ENCODE data around the gene OTUB1. TPM values are rescaled to one million over a fixed set of nuclear protein-coding genes. Genes with fewer than 3 reads are reported as not detected.

Gene OTUB1
- total and polyA plus RNA-seq, 9 of the 15 experiments (the other 6 are each of a cell fraction or from before 2014, with no cell fraction given) = 29.5 to 134 (median 66.1) TPM

GRCh38 chr11:63974259-63975143, 11.7 kb upstream of the OTUB1 start, which contains the start of gene COX8A (continued):
- TF ChIP-seq, protein P1, sequence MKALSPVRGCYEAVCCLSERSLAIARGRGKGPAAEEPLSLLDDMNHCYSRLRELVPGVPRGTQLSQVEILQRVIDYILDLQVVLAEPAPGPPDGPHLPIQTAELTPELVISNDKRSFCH (CRISPR knock-in tag; IDR thresholded peaks at IDR 0.05) = no peak
- TF ChIP-seq, protein P1 (tag; IDR thresholded peaks at IDR 0.05) = peak; percentile 87
- TF ChIP-seq ZNF449 (CRISPR knock-in tag; IDR thresholded peaks at IDR 0.05) (no peak), RBM39 (optimal IDR thresholded peaks at IDR 0.05; ENCODE audit: low read depth, low read length) (no peak), BCOR (IDR thresholded peaks at IDR 0.05) (no peak), DMBX1 (CRISPR knock-in tag; IDR thresholded peaks at IDR 0.05; ENCODE audit: borderline replicate concordance) (peak; percentile 12; the same call in 1 of the 2 replicates), ZNF263 (CRISPR knock-in tag; IDR thresholded peaks at IDR 0.05; ENCODE audit: borderline replicate concordance) (peak; percentile 20; the same call in 1 of the 2 replicates), ZNF197 (CRISPR knock-in tag; IDR thresholded peaks at IDR 0.05; ENCODE audit: low read depth) (no peak), NUFIP1 (IDR thresholded peaks at IDR 0.05; ENCODE audit: partially characterized antibody) (no peak), PRMT5 (CRISPR knock-in tag; IDR thresholded peaks at IDR 0.05) (peak; percentile 84), MAFG (tag; conservative IDR thresholded peaks at IDR 0.05) (no peak), ZNF274 (IDR thresholded peaks at IDR 0.05; ENCODE audit: borderline replicate concordance, low read depth, low read length) (no peak), EZH2 (IDR thresholded peaks at IDR 0.05; ENCODE audit: borderline replicate concordance, low read depth, low read length) (no peak), RAD21 (CRISPR knock-in tag; conservative IDR thresholded peaks at IDR 0.05 in 1 of 2, IDR thresholded peaks at IDR 0.05 in 1 of 2) (no peak), SMC3 (conservative IDR thresholded peaks at IDR 0.05; ENCODE audit: insufficient read depth, low read depth, low read length) (0 out of 2 replicates have a peak, but pooled peaks have one; percentile 5), MBD2 (IDR thresholded peaks at IDR 0.05; ENCODE audit: borderline replicate concordance, low read depth) (peak; percentile 74), ARID3B (CRISPR knock-in tag; IDR thresholded peaks at IDR 0.05; ENCODE audit: borderline replicate concordance) (no peak), NR4A1 (CRISPR knock-in tag; IDR thresholded peaks at IDR 0.05) (peak; percentile 78), NR4A1 (tag; IDR thresholded peaks at IDR 0.05) (0 out of 2 replicates have a peak, but pooled peaks have one; percentile 52), RB1 (IDR thresholded peaks at IDR 0.05; ENCODE audit: low read depth) (peak; percentile 89), THRB (CRISPR knock-in tag; conservative IDR thresholded peaks at IDR 0.05) (peak; percentile 86)
- TF ChIP-seq, protein P2, sequence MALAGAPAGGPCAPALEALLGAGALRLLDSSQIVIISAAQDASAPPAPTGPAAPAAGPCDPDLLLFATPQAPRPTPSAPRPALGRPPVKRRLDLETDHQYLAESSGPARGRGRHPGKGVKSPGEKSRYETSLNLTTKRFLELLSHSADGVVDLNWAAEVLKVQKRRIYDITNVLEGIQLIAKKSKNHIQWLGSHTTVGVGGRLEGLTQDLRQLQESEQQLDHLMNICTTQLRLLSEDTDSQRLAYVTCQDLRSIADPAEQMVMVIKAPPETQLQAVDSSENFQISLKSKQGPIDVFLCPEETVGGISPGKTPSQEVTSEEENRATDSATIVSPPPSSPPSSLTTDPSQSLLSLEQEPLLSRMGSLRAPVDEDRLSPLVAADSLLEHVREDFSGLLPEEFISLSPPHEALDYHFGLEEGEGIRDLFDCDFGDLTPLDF (CRISPR knock-in tag; IDR thresholded peaks at IDR 0.05) = peak; percentile 97

Measured in K562 (cell line).